ENCODE results near the gene MAP3K21.

GRCh38 chr1:233354983-233355382, 27.5 kb downstream of the MAP3K21 start:
- TF ChIP-seq POLR2AphosphoS5 (IDR thresholded peaks at IDR 0.05) (no peak), CTCF (IDR thresholded peaks at IDR 0.05) (no peak), POLR2A (IDR thresholded peaks at IDR 0.05; ENCODE audit: low read depth) (no peak), EP300 (IDR thresholded peaks at IDR 0.05) (no peak)
